ENCODE results near the gene ADGRG3.
"Not testable (repeated sequence)": the region's sequence is repeated elsewhere in the genome, so short reads cannot be mapped to it uniquely, and the experiment has no call there.

ADGRG3 gene

DNA sequence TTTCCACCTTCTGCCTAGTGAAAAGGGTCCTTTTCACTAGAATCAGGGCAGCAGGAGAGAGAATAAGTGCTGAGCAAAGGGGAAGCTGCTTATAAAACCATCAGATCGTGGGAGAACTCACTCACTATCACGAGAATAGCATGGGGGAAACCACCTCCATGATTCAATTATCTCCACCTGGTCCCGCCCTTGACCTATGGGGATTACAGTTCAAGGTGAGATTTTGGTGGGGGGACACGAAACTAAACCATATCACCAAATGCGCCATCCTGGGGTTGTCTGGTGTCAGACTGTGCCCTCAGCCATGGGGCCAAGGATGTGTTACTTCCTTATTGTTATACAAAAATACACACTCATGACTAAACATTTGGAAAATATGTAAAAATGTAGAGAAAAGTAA lies 57.0 kb downstream of the ADGRG3 start:
- Histone ChIP-seq H3K27ac (no peak overlapping the region), H3K4me3 (no peak overlapping the region)
- DNase-seq (ENCODE audit: low spot score) = no peak
- TF ChIP-seq, protein P1, sequence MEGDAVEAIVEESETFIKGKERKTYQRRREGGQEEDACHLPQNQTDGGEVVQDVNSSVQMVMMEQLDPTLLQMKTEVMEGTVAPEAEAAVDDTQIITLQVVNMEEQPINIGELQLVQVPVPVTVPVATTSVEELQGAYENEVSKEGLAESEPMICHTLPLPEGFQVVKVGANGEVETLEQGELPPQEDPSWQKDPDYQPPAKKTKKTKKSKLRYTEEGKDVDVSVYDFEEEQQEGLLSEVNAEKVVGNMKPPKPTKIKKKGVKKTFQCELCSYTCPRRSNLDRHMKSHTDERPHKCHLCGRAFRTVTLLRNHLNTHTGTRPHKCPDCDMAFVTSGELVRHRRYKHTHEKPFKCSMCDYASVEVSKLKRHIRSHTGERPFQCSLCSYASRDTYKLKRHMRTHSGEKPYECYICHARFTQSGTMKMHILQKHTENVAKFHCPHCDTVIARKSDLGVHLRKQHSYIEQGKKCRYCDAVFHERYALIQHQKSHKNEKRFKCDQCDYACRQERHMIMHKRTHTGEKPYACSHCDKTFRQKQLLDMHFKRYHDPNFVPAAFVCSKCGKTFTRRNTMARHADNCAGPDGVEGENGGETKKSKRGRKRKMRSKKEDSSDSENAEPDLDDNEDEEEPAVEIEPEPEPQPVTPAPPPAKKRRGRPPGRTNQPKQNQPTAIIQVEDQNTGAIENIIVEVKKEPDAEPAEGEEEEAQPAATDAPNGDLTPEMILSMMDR (IDR thresholded peaks at IDR 0.05) = no peak

DNA sequence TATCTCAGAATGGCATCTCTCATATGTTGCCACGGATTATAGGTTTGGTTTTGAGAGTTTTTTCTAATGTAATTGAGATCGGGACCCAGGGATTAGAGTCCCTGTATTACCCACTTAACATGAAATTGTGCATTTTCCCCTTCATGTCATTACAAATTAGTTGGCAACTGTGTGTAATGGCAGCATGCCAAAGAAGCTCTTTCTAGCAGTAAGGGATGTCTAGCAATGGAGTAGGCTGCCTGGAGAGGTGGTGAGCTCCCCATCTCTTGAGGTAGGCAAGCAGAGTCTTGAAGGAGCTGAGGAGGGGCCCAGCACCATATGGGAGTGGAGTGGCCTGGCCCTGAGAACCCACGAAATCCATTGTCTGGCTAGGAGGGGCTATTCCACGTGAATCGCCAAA lies 57.4 kb downstream of the ADGRG3 start:
- no peak for DNase-seq (ENCODE audit: low spot score)
- H3K4me3 ChIP-seq = no peak overlapping the region
- TF ChIP-seq, protein P1 (IDR thresholded peaks at IDR 0.05) = no peak
- no peak overlapping the region for H3K27ac ChIP-seq

DNA sequence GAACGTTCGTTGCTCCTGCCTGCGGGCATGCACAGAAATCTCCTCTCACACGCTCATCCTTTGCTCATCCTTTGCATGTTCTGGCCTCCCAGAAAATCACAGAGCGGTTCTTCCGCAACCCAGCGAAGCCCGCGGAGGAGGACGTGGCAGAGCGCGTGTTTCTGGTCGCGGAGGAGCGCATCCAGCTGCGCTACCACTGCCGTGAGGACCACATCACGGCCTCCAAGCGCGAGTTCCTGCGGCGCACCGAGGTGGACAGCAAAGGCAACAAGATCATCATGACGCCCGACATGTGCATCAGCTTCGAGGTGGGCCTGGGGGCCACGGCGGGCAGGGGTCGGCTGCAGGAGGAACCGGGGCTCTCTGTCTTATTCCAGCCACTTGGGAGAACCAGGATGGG lies 57.9 kb downstream of the ADGRG3 start:
- DNase-seq (ENCODE audit: low spot score) = no peak
- Histone ChIP-seq H3K4me3 (no peak overlapping the region), H3K27ac (no peak overlapping the region)
- TF ChIP-seq, protein P1 (IDR thresholded peaks at IDR 0.05) = no peak

DNA sequence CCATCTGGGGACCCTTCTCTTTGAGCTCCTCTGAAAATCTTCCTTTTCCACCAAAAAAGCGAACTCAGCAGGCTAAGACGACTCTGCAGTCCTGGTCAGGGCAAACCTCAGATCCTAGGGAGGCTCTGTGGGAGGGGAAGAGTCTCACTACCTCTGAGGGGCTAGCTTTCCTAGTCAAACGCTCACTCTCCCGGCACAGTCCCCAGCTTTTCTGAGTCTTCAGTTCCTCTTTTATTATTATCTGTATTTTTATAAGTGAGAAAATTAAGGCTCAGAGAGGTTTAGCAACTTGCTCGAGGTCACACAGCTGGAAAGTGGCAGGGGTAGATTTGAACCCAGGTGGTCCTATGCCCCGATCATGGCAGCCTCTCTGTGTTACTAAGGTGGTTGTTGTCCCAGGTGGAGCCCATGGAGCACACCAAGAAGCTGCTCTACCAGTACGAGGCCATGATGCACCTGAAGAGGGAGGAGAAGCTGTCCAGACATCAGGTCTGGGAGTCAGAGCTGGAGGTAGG lies 58.4 kb downstream of the ADGRG3 start:
- TF ChIP-seq, protein P1 (IDR thresholded peaks at IDR 0.05) = no peak
- Histone ChIP-seq H3K27ac (no peak overlapping the region), H3K4me3 (no peak overlapping the region)
- DNase-seq (ENCODE audit: low spot score) = no peak

DNA sequence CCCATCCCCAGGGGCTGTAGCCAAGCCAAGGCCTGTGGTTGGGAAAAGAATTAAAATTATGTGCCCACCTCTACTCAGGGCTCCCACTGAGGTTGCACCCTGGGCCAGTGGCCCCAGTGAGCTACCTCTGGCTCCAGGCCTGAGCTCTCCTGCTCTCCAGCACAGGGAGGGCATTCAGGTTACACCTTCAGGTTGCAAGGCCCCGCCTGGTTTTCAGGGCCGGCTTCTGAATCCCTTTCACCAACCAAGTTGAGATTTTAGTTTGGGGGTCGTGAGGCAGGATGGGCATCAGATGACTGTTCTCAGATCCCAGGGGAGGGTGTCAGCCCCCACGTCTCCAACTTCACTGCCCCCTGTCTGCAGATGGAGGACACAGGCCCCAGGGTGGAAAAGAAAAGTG lies 59.5 kb downstream of the ADGRG3 start:
- no peak for DNase-seq (ENCODE audit: low spot score)
- TF ChIP-seq, protein P1 (IDR thresholded peaks at IDR 0.05) = no peak
- Histone ChIP-seq H3K27ac (no peak overlapping the region), H3K4me3 (no peak overlapping the region)

DNA sequence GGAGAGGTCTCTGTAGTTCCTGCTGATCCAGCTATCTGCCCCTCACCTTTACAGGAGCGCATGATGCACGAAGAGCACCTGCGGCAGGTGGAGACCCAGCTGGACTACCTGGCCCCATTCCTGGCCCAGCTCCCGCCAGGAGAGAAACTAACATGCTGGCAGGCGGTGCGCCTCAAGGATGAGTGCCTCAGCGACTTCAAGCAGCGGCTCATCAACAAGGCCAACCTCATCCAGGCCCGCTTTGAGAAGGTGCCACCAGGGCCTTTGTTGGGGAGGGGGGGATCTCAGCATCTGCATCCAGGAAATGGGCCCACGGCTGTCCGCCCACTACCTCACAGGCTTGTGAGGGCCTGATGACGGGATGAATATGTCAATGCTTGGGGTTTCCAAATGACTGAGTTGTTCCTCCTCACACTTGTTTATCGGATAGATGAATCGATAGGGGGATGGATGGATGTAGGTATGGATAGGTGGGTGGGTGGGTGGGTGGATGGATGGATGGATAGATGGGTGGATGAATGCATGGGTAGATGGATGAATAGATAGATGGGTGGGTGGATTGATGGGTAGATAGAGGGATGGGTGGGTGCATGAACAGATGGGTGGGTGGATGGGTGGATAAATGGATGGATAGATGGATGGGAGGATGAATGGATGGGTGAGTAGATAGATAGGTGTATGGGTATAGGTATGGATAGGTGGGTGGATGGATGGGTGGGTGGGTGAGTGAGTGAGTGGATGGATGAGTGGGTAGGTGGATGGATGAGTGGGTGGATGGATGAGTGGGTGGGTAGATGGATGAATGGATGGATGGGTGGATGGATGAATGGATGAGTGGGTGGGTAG lies 60.5 kb downstream of the ADGRG3 start:
- no peak for DNase-seq (ENCODE audit: low spot score)
- TF ChIP-seq, protein P1 (IDR thresholded peaks at IDR 0.05) = no peak
- Histone ChIP-seq H3K27ac (no peak overlapping the region), H3K4me3 (no peak overlapping the region)

DNA sequence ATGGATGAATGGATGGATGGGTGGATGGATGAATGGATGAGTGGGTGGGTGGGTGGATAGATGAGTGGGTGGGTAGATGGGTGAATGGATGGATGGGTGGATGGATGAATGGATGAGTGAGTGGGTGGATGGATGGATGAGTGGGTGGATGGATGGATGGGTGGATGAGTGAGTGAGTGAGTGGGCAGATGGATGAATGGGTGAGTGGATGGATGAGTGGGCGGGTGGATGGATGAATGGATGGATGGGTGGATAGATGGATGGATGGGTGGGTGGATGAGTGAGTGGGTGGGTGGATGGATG lies 61.0 kb downstream of the ADGRG3 start:
- no peak overlapping the region for H3K27ac ChIP-seq
- TF ChIP-seq, protein P1 (IDR thresholded peaks at IDR 0.05) = no peak
- no peak for DNase-seq (ENCODE audit: low spot score)
- no peak overlapping the region for H3K4me3 ChIP-seq

DNA sequence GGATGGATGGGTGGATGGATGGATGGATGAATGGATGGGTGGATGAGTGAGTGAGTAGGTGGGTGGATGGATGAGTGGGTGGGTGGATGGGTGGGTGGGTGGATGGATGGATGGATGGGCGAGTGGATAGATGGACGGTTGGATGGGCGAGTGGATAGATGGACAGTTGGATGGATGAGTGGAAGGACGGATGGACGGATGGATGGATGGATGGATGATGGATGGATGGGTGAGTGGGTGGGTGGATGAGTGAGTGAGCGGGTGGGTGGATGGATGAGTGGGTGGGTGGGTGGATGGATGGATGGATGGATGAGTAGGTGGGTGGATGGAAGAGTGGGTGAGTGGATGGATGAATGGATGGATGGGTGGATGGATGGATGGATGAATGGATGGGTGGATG lies 61.7 kb downstream of the ADGRG3 start:
- not testable (repeated sequence) for H3K27ac ChIP-seq; DNase-seq (ENCODE audit: low spot score); H3K4me3 ChIP-seq

All from coronary artery (tissue), 2 donors.